Spleen (tissue), 11 donors: ENCODE data around the gene MAPK4. TPM values are rescaled to one million over a fixed set of nuclear protein-coding genes. Genes with fewer than 3 reads are reported as not detected.

Experiments used
- DNase-seq: peaks from one replicate; pipeline ENCODE4 v3.0.0-alpha.2; 2020
- H3K27ac ChIP-seq, 8 donors: fragments of 200-600 bp; sonication (generic) in 7 of 8; 1 replicate in 4 of 8; 2 replicates in 4 of 8; pipeline versions ENCODE4 v1.5.0 to v1.8.0; 2016 to 2021; ENCODE audit warnings: inconsistent platforms in 4 of 8, mild to moderate bottlenecking in 4 of 8, moderate library complexity in 1 of 8
- H3K27me3 ChIP-seq, 7 donors: fragments of 200-600 bp; sonication (generic) in 6 of 7; replicated peaks in 1 of 7; 1 replicate in 4 of 7; 2 replicates in 3 of 7; pipeline versions ENCODE4 v1.5.0 to v1.8.0; 2016 to 2021; ENCODE audit warnings: inconsistent platforms in 3 of 7, mild to moderate bottlenecking in 1 of 7
- H3K36me3 ChIP-seq, 6 donors: fragments of 200-600 bp; sonication (generic) in 5 of 6; 1 replicate in 4 of 6; 2 replicates in 2 of 6; pipeline versions ENCODE4 v1.5.0 to v1.8.0; 2016 to 2021; ENCODE audit warnings: inconsistent platforms in 2 of 6
- H3K4me1 ChIP-seq, 6 donors: fragments of 200-600 bp; sonication (generic) in 5 of 6; 1 replicate in 3 of 6; 2 replicates in 3 of 6; pipeline versions ENCODE4 v1.5.0 to v1.8.0; 2016 to 2021; ENCODE audit warnings: inconsistent platforms in 3 of 6
- H3K4me3 ChIP-seq, 8 donors: fragments of 200-600 bp; sonication (generic) in 7 of 8; 1 replicate in 4 of 8; 2 replicates in 4 of 8; pipeline versions ENCODE4 v1.5.0 to v1.8.0; 2016 to 2021; ENCODE audit warnings: inconsistent platforms in 4 of 8, mild to moderate bottlenecking in 4 of 8, moderate library complexity in 2 of 8
- H3K9me3 ChIP-seq, 8 donors: fragments of 200-600 bp; sonication (generic) in 7 of 8; 1 replicate in 4 of 8; 2 replicates in 4 of 8; pipeline versions ENCODE4 v1.5.0 to v1.8.0; 2016 to 2021; ENCODE audit warnings: inconsistent platforms in 4 of 8
- POLR2A ChIP-seq, 3 donors: fragments of 450-650 bp; IDR thresholded peaks; one replicate each; pipeline ENCODE4 v1.5.1; 2017; ENCODE audit warnings: antibody characterized with exemption in 3 of 3, mild to moderate bottlenecking in 1 of 3
- POLR2AphosphoS5 ChIP-seq, 3 donors: sonication (generic); formaldehyde crosslinking; IDR thresholded peaks; one replicate each; pipeline ENCODE4 v1.5.1; 2017; ENCODE audit warnings: antibody characterized with exemption in 3 of 3
- WGBS, 5 donors: extraction: QIAGEN DNeasy Blood & Tissue Kit in 3 of 5; methylation state at CpG; one replicate each; pipeline versions ENCODE4 v1.1.5 to v1.1.7; 2013 to 2018; 5-methylcytosine and 5-hydroxymethylcytosine counted together
- intact Hi-C: fragments of 100-400 bp; cut with DNase I; formaldehyde crosslinking; loops from one replicate; pipeline ENCODE4 v1.15.0; 2023; ENCODE audit warnings: low total_unique reads
- polyA plus RNA-seq, 3 donors: library from polyadenylated mRNA; stranded (reverse); fragments of 200-250 nt; gene quantifications; one replicate each; pipeline ENCODE4 v1.2.1, GENCODE V29; 2013
- total RNA-seq, 7 donors: library from RNA; depleted of rRNA in 3 of 7; stranded (reverse); fragments of >200 nt in 3 of 7; fragmentation: NEBNext Ultra II Directional in 4 of 7; extraction: Animal tissue kit (Norgen Biotek cat#: 25700) in 4 of 7; gene quantifications; one replicate each; pipeline versions ENCODE4 v1.1.0 to v1.2.1, GENCODE V29; 2016 to 2021
- TF ChIP-seq, protein P1 (sequence below), 11 experiments: fragments of 200-600 bp in 7 of 11; fragments of 450-650 bp in 4 of 11; sonication (generic) in 4 of 11; IDR thresholded peaks in 8 of 11; conservative IDR thresholded peaks in 3 of 11; 1 replicate in 7 of 11; 2 replicates in 4 of 11; pipeline versions ENCODE4 v1.4.0 to v1.8.0; 2016 to 2021; ENCODE audit warnings: antibody characterized with exemption in 11 of 11, inconsistent platforms in 4 of 11, mild to moderate bottlenecking in 1 of 11
- donor health status: healthy with polysubstance abuse.
- donor health status: DM: no; HTN: no; CAD: no; lungs with moderate emphysema.
- donor health status: DM: no; HTN: no; CAD: no.
- donor health status: Bipolar disorder and iron deficiency.
- donor health status: healthy.
- donor health status: DM: no; HTN: no; CAD: no.
- donor health status: DM: yes; HTN: yes; CAD: no.

MAPK4 gene
- total and polyA plus RNA-seq, 10 donors, result 0.02 to 0.29 (median 0.20) TPM; not detected in 4

DNA sequence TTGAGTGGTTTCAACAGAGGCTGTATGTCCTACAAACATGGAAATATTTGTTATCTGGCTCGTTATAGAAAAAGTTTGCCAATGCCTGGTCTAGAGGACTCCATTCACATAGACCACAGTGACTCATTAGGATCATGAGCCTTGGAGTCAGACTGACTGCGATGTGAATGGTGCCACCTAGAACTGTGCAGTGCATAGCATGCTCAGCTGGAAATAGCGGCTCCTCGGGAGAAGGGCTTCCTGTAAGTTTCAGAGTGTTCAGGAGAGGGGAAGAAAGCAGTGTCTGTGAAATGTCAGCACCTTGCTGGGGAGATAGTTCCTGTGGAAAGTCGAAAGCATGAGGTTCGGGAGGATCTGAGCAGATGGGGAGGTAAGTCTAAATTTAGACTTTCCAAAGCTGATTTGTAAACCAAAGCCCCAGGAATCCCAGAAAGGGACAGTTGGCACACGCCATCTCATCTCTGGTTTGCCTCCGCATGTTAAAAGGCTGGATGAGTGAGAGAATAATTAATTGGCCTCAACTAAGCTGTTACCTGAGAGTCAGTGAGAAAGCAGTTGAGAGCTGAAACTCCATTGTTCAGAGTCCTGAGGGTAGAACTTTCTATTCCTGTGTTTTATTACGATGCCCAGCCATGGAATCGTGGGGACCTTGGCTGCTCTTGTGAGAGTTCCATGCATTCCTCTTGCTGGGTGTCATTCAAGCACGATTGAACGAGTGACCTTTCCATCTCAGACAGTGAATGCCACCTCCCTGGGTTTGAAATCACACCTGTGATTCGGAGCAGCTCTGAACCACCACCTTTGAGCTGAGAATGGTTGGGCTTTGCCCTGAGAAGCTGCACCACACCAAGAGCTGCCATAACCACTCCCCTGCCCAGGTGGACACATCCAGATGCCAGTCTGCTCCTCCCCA, 99.5 kb downstream of the MAPK4 start:
- no peak overlapping the region for H3K4me3 ChIP-seq
- no peaks in the 10 kb centered on the region for H3K4me1 ChIP-seq
- intact Hi-C loops, result no loop called here
- 64 to 77% (median 69%) methylated on average over 13 of the region's 13 CpGs for WGBS, 5 donors
- peaks cover 0 to 5% (median 0%) of the 10 kb centered on the region in 7 donors for H3K27me3 ChIP-seq
- peaks cover 0 to 25% (median 11%) of the 10 kb centered on the region in 8 donors for H3K9me3 ChIP-seq
- DNase-seq, result no peak
- TF ChIP-seq POLR2A (IDR thresholded peaks at IDR 0.05), result no peak
- TF ChIP-seq POLR2AphosphoS5 (IDR thresholded peaks at IDR 0.05), result no peak
- TF ChIP-seq, protein P1, sequence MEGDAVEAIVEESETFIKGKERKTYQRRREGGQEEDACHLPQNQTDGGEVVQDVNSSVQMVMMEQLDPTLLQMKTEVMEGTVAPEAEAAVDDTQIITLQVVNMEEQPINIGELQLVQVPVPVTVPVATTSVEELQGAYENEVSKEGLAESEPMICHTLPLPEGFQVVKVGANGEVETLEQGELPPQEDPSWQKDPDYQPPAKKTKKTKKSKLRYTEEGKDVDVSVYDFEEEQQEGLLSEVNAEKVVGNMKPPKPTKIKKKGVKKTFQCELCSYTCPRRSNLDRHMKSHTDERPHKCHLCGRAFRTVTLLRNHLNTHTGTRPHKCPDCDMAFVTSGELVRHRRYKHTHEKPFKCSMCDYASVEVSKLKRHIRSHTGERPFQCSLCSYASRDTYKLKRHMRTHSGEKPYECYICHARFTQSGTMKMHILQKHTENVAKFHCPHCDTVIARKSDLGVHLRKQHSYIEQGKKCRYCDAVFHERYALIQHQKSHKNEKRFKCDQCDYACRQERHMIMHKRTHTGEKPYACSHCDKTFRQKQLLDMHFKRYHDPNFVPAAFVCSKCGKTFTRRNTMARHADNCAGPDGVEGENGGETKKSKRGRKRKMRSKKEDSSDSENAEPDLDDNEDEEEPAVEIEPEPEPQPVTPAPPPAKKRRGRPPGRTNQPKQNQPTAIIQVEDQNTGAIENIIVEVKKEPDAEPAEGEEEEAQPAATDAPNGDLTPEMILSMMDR (IDR thresholded peaks at IDR 0.05 in 8 of 11, conservative IDR thresholded peaks at IDR 0.05 in 3 of 11), result no peak
- no peaks in the 10 kb centered on the region for H3K36me3 ChIP-seq
- no peak overlapping the region for H3K27ac ChIP-seq

DNA sequence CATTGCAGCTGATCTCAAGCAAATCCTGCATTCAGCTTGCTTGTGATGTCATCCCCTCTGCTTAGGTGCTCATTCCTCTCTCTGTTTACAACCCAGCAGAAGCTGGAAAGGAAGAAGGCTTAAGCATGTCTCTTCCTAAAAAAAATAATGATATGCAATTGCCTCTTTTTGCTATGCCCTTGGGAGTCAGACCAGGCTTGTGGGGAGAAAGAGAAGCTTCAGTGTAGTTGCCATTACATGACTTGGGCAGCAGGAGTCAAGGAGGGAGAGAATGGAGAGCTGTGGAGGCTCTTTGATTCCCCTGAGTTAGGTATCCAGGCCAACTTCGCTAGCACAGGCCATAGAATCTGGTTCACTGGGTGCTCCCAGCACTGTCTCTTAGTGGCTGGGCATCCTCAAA, 101.1 kb downstream of the MAPK4 start:
- intact Hi-C loops, result no loop called here
- Histone ChIP-seq H3K4me1 (no peaks in the 10 kb centered on the region), H3K27ac (no peak overlapping the region), H3K27me3 (peaks cover 0 to 8% (median 0%) of the 10 kb centered on the region in 7 donors), H3K36me3 (no peaks in the 10 kb centered on the region), H3K9me3 (peaks cover 0 to 25% (median 11%) of the 10 kb centered on the region in 8 donors), H3K4me3 (no peak overlapping the region)
- 29 to 89% (median 71%) methylated on average over 1 of the region's 1 CpG for WGBS, 5 donors
- DNase-seq, result no peak
- TF ChIP-seq, protein P1 (IDR thresholded peaks at IDR 0.05 in 8 of 11, conservative IDR thresholded peaks at IDR 0.05 in 3 of 11), result no peak
- no peak for TF ChIP-seq POLR2AphosphoS5 (IDR thresholded peaks at IDR 0.05)
- TF ChIP-seq POLR2A (IDR thresholded peaks at IDR 0.05), result no peak

- H3K4me1 ChIP-seq, result no peaks in the 10 kb centered on the region
- H3K4me3 ChIP-seq, result no peak overlapping the region
- TF ChIP-seq POLR2A (IDR thresholded peaks at IDR 0.05), result no peak
- TF ChIP-seq, protein P1 (IDR thresholded peaks at IDR 0.05 in 8 of 11, conservative IDR thresholded peaks at IDR 0.05 in 3 of 11), result peak in 6 of 11 experiments; percentile 13 to 42 (median 20)
- no peaks in the 10 kb centered on the region for H3K36me3 ChIP-seq
- no peak for DNase-seq
- H3K27me3 ChIP-seq, result peaks cover 0 to 8% (median 0%) of the 10 kb centered on the region in 7 donors
- 58 to 69% (median 63%) methylated on average over 3 of the region's 3 CpGs for WGBS, 5 donors
- intact Hi-C loops, result no loop called here
- no peak overlapping the region for H3K27ac ChIP-seq
- H3K9me3 ChIP-seq, result peaks cover 0 to 25% (median 11%) of the 10 kb centered on the region in 8 donors
These were observed 102.3 kb downstream of the MAPK4 start for GRCh38 chr18:50662177-50662576.

DNA sequence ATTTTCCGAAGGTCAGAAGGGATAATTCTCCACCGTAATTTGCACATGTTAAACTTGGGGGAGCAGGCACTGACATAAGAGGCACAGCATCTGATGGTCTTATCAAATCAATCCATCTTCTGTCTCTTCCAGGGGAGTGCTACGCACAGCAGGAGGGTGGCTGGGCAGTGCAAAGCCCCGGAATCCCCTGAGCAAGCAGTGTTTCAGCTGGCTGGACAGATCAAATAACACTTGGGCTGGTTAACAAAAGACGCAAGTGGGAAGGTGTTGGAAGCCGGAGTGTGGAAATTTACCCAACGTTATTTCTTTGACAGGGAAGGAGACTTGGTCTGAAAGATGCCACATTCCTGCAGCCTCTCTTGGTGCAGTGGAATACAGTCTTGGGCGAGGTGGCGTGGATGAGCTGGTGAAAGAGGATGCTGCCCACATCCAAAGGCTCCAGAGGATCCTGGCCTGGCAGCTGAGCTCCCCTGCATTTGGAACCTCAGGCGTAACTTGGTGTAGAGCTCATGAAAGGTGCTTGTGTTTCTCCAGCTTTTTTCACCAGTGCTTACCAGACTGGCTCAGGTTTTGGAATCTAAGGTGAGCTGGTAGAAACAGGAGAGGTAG, 103.0 kb downstream of the MAPK4 start:
- peaks cover 0 to 25% (median 11%) of the 10 kb centered on the region in 8 donors for H3K9me3 ChIP-seq
- no peak for TF ChIP-seq POLR2AphosphoS5 (IDR thresholded peaks at IDR 0.05)
- WGBS, 5 donors, result 60 to 80% (median 63%) methylated on average over 10 of the region's 10 CpGs
- intact Hi-C loops, result no loop called here
- H3K27me3 ChIP-seq, result peaks cover 0 to 8% (median 0%) of the 10 kb centered on the region in 7 donors
- no peak overlapping the region for H3K4me3 ChIP-seq
- no peak for DNase-seq
- H3K4me1 ChIP-seq, result no peaks in the 10 kb centered on the region
- H3K36me3 ChIP-seq, result no peaks in the 10 kb centered on the region
- H3K27ac ChIP-seq, result no peak overlapping the region
